BLaER1 (cell line): Measurements from ENCODE around the gene PHYKPL.

ENCODE experiments used
- H3K27ac ChIP-seq: shearing (Covaris generic); formaldehyde crosslinking; 2 replicates; pipeline ENCODE4 v1.8.1; 2022
- H3K27me3 ChIP-seq: shearing (Covaris generic); formaldehyde crosslinking; 2 replicates; pipeline ENCODE4 v1.8.1; 2022
- H3K36me3 ChIP-seq: shearing (Covaris generic); formaldehyde crosslinking; 2 replicates; pipeline ENCODE4 v1.8.1; 2022
- H3K4me1 ChIP-seq: shearing (Covaris generic); formaldehyde crosslinking; 2 replicates; pipeline ENCODE4 v1.8.1; 2022
- H3K4me2 ChIP-seq: shearing (Covaris generic); formaldehyde crosslinking; 2 replicates; pipeline ENCODE4 v1.8.1; 2022
- H3K4me3 ChIP-seq: shearing (Covaris generic); formaldehyde crosslinking; 2 replicates; pipeline ENCODE4 v1.8.1; 2022
- H3K9ac ChIP-seq: shearing (Covaris generic); formaldehyde crosslinking; 2 replicates; pipeline ENCODE4 v1.8.1; 2022
- H3K9me3 ChIP-seq: shearing (Covaris generic); formaldehyde crosslinking; 2 replicates; pipeline ENCODE4 v1.8.1; 2022
- H4K20me1 ChIP-seq: shearing (Covaris generic); formaldehyde crosslinking; 2 replicates; pipeline ENCODE4 v1.8.1; 2022
- Cebpa-rat ChIP-seq: shearing (Covaris generic); IDR thresholded peaks from 2 replicates; pipeline ENCODE4 v1.8.1; 2022

Gene PHYKPL

DNA sequence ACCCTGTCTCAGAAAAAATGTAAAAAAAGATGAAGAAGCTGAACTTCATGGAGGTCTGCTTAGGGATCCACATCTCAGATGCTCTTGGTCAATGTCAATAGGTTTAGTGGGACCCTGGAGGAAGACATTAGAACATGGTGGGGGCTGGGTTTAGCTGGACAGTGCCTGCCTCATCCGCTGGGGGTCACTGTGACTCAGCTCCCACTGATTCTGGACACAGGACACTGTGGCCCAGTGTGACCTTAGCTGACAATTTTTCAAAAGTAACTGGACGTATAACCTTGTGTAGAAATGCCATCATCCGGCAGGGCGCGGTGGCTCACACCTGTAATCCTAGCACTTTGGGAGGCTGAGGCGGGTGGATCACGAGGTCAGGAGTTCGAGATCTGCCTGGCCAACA, 35.6 kb downstream of the PHYKPL start:
- Histone ChIP-seq H3K9me3 (no peaks in the 10 kb centered on the region; the same call in 1 of the 2 replicates), H3K4me2 (no peak overlapping the region), H3K4me3 (no peak overlapping the region), H4K20me1 (no peaks in the 10 kb centered on the region), H3K9ac (no peak overlapping the region), H3K4me1 (peaks cover 19% of the 10 kb centered on the region), H3K36me3 (no peaks in the 10 kb centered on the region), H3K27ac (no peak overlapping the region), H3K27me3 (no peaks in the 10 kb centered on the region)
- TF ChIP-seq Cebpa-rat: no peak

DNA sequence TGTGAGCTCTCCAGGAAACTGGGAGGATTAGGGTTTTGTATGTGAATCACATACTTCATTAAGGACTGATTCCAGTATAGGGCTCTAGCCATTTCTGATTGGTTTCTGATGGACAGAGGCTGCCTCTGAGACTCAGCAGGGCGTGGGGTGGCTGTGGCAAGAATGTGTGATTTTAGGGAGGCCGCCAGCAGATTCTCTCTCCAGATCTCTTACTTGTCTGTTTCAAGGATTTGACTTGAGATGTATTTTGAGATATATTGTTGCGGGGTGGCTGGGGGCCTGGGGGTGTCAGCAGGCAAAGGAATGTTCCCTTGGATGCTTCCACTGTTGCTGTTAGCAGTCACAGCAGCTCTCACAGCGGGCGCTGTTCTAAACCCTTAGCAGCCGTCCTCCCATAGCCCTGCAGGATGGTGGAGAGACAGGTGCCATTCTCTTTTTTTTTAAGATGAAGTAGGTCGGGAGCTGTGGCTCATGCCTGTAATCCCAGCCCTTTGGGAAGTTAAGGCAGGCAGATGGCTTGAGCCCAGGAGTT, 36.3 kb downstream of the PHYKPL start:
- Histone ChIP-seq H3K4me3 (no peak overlapping the region), H3K27me3 (no peaks in the 10 kb centered on the region), H3K9ac (no peak overlapping the region), H3K27ac (no peak overlapping the region), H3K4me2 (no peak overlapping the region), H3K4me1 (peaks cover 17% of the 10 kb centered on the region), H4K20me1 (no peaks in the 10 kb centered on the region), H3K36me3 (no peaks in the 10 kb centered on the region), H3K9me3 (no peaks in the 10 kb centered on the region; the same call in 1 of the 2 replicates)
- no peak for TF ChIP-seq Cebpa-rat

GRCh38 chr5:178194026-178194425, 38.6 kb downstream of the PHYKPL start:
- Histone ChIP-seq H3K9ac (peak overlapping the region; percentile 11; the same call in 1 of the 2 replicates), H4K20me1 (no peaks in the 10 kb centered on the region), H3K4me2 (peak overlapping the region; percentile 61), H3K4me1 (peaks cover 17% of the 10 kb centered on the region), H3K36me3 (no peaks in the 10 kb centered on the region), H3K9me3 (no peaks in the 10 kb centered on the region; the same call in 1 of the 2 replicates), H3K27ac (peak overlapping the region; percentile 8; the same call in 1 of the 2 replicates), H3K27me3 (no peaks in the 10 kb centered on the region), H3K4me3 (no peak overlapping the region)
- TF ChIP-seq Cebpa-rat: no peak

DNA sequence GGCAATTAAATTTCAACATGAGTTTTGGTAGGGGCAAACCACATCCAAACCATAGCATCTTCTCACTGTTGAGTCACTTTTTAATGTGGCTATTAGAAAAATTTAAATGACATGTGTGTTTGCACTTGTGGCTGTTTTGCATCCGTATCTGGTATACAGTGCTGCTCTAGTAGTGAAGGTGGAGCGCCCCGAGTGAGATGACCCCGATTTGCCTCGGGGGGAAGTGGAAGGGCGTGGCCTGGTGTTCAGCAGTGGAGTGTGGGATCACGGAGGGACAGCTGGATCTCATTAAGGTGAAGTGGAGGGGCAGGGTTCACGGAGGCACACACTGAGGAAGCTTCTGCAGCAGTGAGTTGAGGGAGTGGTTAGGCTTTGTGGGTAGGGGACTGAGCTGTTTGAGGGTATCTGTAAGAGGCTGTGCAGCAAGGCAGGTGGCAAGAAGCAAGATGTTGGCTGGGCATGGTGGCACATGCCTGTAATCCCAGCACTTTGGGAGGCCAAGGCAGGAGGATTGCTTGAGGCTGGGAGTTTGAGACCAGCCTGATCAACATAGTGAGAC, 39.3 kb downstream of the PHYKPL start:
- Histone ChIP-seq H3K4me2 (peak overlapping the region; percentile 61), H3K4me1 (peaks cover 17% of the 10 kb centered on the region), H3K27ac (no peak overlapping the region), H3K27me3 (no peaks in the 10 kb centered on the region), H3K9me3 (no peaks in the 10 kb centered on the region; the same call in 1 of the 2 replicates), H3K9ac (no peak overlapping the region), H3K36me3 (no peaks in the 10 kb centered on the region), H3K4me3 (no peak overlapping the region), H4K20me1 (no peaks in the 10 kb centered on the region)
- TF ChIP-seq Cebpa-rat: no peak

DNA sequence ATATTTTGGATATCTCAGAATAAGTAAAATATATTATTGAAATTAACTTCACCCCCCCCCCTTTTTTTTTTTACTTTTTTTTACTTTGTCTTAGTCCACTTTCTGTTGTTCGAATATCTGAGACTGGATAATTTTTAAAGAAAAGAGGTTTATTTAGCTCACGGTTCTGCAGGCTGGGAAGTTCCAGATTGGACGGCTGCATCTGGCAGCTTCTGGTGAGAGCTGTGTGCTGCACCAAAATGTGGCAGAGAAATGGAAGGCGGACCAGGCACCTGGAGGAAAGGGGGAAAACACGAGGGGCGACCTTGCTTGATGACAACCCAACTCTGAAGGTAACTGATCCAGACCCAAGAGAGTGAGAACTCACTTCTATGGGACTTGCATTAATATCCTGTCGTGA, 39.8 kb downstream of the PHYKPL start:
- Histone ChIP-seq H3K9me3 (no peaks in the 10 kb centered on the region; the same call in 1 of the 2 replicates), H4K20me1 (no peaks in the 10 kb centered on the region), H3K36me3 (no peaks in the 10 kb centered on the region), H3K4me1 (peaks cover 17% of the 10 kb centered on the region), H3K27me3 (no peaks in the 10 kb centered on the region), H3K4me3 (no peak overlapping the region), H3K4me2 (no peak overlapping the region), H3K27ac (no peak overlapping the region), H3K9ac (no peak overlapping the region)
- TF ChIP-seq Cebpa-rat: no peak

GRCh38 chr5:178192244-178192643, 40.4 kb downstream of the PHYKPL start:
- Histone ChIP-seq H3K9me3 (no peaks in the 10 kb centered on the region; the same call in 1 of the 2 replicates), H4K20me1 (no peaks in the 10 kb centered on the region), H3K4me3 (no peak overlapping the region), H3K27me3 (no peaks in the 10 kb centered on the region), H3K9ac (no peak overlapping the region), H3K4me2 (no peak overlapping the region), H3K27ac (no peak overlapping the region), H3K4me1 (peaks cover 17% of the 10 kb centered on the region), H3K36me3 (no peaks in the 10 kb centered on the region)
- TF ChIP-seq Cebpa-rat: no peak

- Histone ChIP-seq H3K4me1 (peaks cover 17% of the 10 kb centered on the region), H3K4me2 (no peak overlapping the region), H4K20me1 (no peaks in the 10 kb centered on the region), H3K9ac (no peak overlapping the region), H3K27me3 (no peaks in the 10 kb centered on the region), H3K9me3 (no peaks in the 10 kb centered on the region; the same call in 1 of the 2 replicates), H3K27ac (no peak overlapping the region), H3K4me3 (no peak overlapping the region), H3K36me3 (no peaks in the 10 kb centered on the region)
- no peak for TF ChIP-seq Cebpa-rat
These were observed 40.9 kb downstream of the PHYKPL start for GRCh38 chr5:178191661-178192060.

DNA sequence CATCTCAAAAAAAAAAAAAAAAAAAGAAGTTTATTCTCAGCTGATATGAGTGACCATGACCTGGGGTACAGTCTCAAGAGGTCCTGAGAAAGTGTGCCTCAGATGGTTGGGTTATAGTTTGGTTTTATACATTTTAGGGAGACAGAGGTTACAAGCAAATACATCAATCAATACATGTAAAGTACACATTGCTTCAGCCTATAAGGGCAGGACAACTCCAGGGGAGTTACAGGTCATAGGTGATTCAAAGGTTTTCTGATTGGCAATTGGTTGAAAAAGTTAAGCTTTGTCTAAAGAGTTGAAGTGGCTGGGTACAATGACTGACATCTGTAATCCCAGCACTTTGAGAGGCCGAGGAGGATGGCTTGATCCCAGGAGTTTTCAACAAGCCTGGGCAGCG, 43.2 kb downstream of the PHYKPL start:
- H3K36me3 ChIP-seq: no peaks in the 10 kb centered on the region
- no peak overlapping the region for H3K4me3 ChIP-seq
- H3K27me3 ChIP-seq: no peaks in the 10 kb centered on the region
- H3K4me2 ChIP-seq: no peak overlapping the region
- TF ChIP-seq Cebpa-rat: no peak
- H3K27ac ChIP-seq: no peak overlapping the region
- H4K20me1 ChIP-seq: no peaks in the 10 kb centered on the region
- H3K9me3 ChIP-seq: no peaks in the 10 kb centered on the region; the same call in 1 of the 2 replicates
- no peak overlapping the region for H3K9ac ChIP-seq
- peaks cover 13% of the 10 kb centered on the region for H3K4me1 ChIP-seq

- Histone ChIP-seq H3K4me2 (no peak within 1 kb of the TSS), H3K27me3 (no peaks in the 10 kb centered on the region), H3K9ac (no peak within 1 kb of the TSS), H3K4me1 (peaks cover 7% of the 10 kb centered on the region), H3K4me3 (no peak within 1 kb of the TSS), H3K36me3 (no peaks in the 10 kb centered on the region), H4K20me1 (no peaks in the 10 kb centered on the region), H3K9me3 (no peaks in the 10 kb centered on the region), H3K27ac (no peak within 1 kb of the TSS)
- no peak for TF ChIP-seq Cebpa-rat
These were observed 45.6 kb downstream of the PHYKPL start, which contains the start of gene GMCL2 for GRCh38 chr5:178187014-178187413. GMCL2 (minus strand) TSS chr5:178187371; CDS start chr5:178187299, 72 bp downstream.

- Histone ChIP-seq H3K4me2 (no peak overlapping the region), H3K9me3 (no peaks in the 10 kb centered on the region), H3K27me3 (no peaks in the 10 kb centered on the region), H3K27ac (no peak overlapping the region), H3K4me3 (no peak overlapping the region), H3K4me1 (peaks cover 8% of the 10 kb centered on the region), H3K9ac (no peak overlapping the region), H3K36me3 (no peaks in the 10 kb centered on the region), H4K20me1 (no peaks in the 10 kb centered on the region)
- TF ChIP-seq Cebpa-rat: no peak
These were observed 46.2 kb downstream of the PHYKPL start for GRCh38 chr5:178186427-178186826.
